GM21367 (cell line): ENCODE results near the gene ANKRD11.
"Not testable (repeated sequence)": the region's sequence is repeated elsewhere in the genome, so short reads cannot be mapped to it uniquely, and the experiment has no call there.

Experiments
- ATAC-seq: cut with Tn5 transposase; IDR thresholded peaks from one replicate; pipeline ENCODE4 v1.9.1; 2021; ENCODE audit not compliant: unreplicated experiment

The ANKRD11 gene

GRCh38 chr16:89482150-89482816, 8.1 kb downstream of the ANKRD11 start:
- ATAC-seq = no peak

- no peak for ATAC-seq
These were observed 8.9 kb downstream of the ANKRD11 start for GRCh38 chr16:89481356-89481955.

- ATAC-seq = no peak
These were observed 11.7 kb downstream of the ANKRD11 start for GRCh38 chr16:89478576-89479221.

- ATAC-seq = no peak
These were observed 13.5 kb downstream of the ANKRD11 start for GRCh38 chr16:89476811-89477261.

GRCh38 chr16:89476379-89476778, 14.0 kb downstream of the ANKRD11 start:
- no peak for ATAC-seq

GRCh38 chr16:89475144-89475543, 15.2 kb downstream of the ANKRD11 start:
- no peak for ATAC-seq

GRCh38 chr16:89473791-89474414, 16.5 kb downstream of the ANKRD11 start:
- ATAC-seq = no peak

- ATAC-seq = no peak
These were observed 17.1 kb downstream of the ANKRD11 start for GRCh38 chr16:89473136-89473712.

- ATAC-seq = no peak
These were observed 17.7 kb downstream of the ANKRD11 start for GRCh38 chr16:89472711-89473075.

GRCh38 chr16:89467382-89467781, 23.0 kb downstream of the ANKRD11 start:
- ATAC-seq = no peak

GRCh38 chr16:89466920-89467319, 23.4 kb downstream of the ANKRD11 start:
- ATAC-seq = no peak

- ATAC-seq = not testable (repeated sequence)
These were observed 27.0 kb downstream of the ANKRD11 start for GRCh38 chr16:89463312-89463711.

GRCh38 chr16:89462639-89463038, 27.7 kb downstream of the ANKRD11 start:
- ATAC-seq = not testable (repeated sequence)

GRCh38 chr16:89461890-89462289, 28.5 kb downstream of the ANKRD11 start:
- not testable (repeated sequence) for ATAC-seq

GRCh38 chr16:89460556-89460955, 29.8 kb downstream of the ANKRD11 start:
- ATAC-seq = no peak

- ATAC-seq = no peak
These were observed 31.4 kb downstream of the ANKRD11 start for GRCh38 chr16:89458967-89459366.

- ATAC-seq = no peak
These were observed 31.8 kb downstream of the ANKRD11 start for GRCh38 chr16:89458551-89458950.

GRCh38 chr16:89456419-89456959, 33.9 kb downstream of the ANKRD11 start:
- no peak for ATAC-seq

GRCh38 chr16:89455692-89456091, 34.7 kb downstream of the ANKRD11 start:
- ATAC-seq = no peak

GRCh38 chr16:89455178-89455577, 35.2 kb downstream of the ANKRD11 start:
- ATAC-seq = no peak
